Body of pancreas (tissue), 4 donors: Measurements from ENCODE around the gene ADGRL3. TPM values are rescaled to one million over a fixed set of nuclear protein-coding genes. Genes with fewer than 3 reads are reported as not detected.

Source experiments
- ATAC-seq: fragments of 150-250 bp; one replicate; pipeline ENCODE4 v1.9.1; 2016
- DNase-seq, 4 donors: peaks; one replicate each; pipeline ENCODE4 v3.0.0-alpha.2; 2019
- H3K27ac ChIP-seq, 4 donors: fragments of 200-600 bp; sonication (generic); 1 replicate in 3 of 4; 2 replicates in 1 of 4; pipeline versions ENCODE4 v1.5.1 to v1.6.1; 2016 to 2019; ENCODE audit warnings: mild to moderate bottlenecking in 1 of 4, mixed read lengths in 1 of 4, moderate library complexity in 1 of 4
- H3K27me3 ChIP-seq, 2 donors: fragments of 200-600 bp; sonication (generic); one replicate each; pipeline ENCODE4 v1.6.0; 2016; ENCODE audit warnings: mild to moderate bottlenecking in 1 of 2
- H3K36me3 ChIP-seq, 2 donors: fragments of 200-600 bp; sonication (generic); replicated peaks in 1 of 2; 2 replicates each; pipeline ENCODE4 v1.5.1; 2016; ENCODE audit warnings: low read depth in 2 of 2; ENCODE audit not compliant: insufficient read depth in 1 of 2
- H3K4me1 ChIP-seq: fragments of 200-600 bp; sonication (generic); one replicate; pipeline ENCODE4 v1.6.0; 2016
- H3K4me3 ChIP-seq, 2 donors: fragments of 200-600 bp; sonication (generic); 1 replicate in 1 of 2; 2 replicates in 1 of 2; pipeline ENCODE4 v1.5.1; 2016 to 2019
- H3K9me3 ChIP-seq, 3 donors: fragments of 200-600 bp; sonication (generic); 1 replicate in 2 of 3; 2 replicates in 1 of 3; pipeline ENCODE4 v1.5.1; 2016
- POLR2A ChIP-seq, 3 donors: fragments of 450-650 bp; IDR thresholded peaks; one replicate each; pipeline ENCODE4 v1.6.1; 2016; ENCODE audit warnings: antibody characterized with exemption in 3 of 3, mild to moderate bottlenecking in 2 of 3
- WGBS, 2 donors: methylation state at CpG; one replicate each; pipeline ENCODE4 v1.1.5; 2017; 5-methylcytosine and 5-hydroxymethylcytosine counted together
- intact Hi-C: fragments of 100-400 bp; cut with DNase I; formaldehyde crosslinking; loops from one replicate; pipeline ENCODE4 v1.15.1; 2023
- total RNA-seq, 2 donors: library from RNA; depleted of rRNA; stranded (reverse); fragments of >200 nt; gene quantifications; one replicate each; pipeline ENCODE4 v1.1.0, GENCODE V29; 2016
- TF ChIP-seq, protein P1 (sequence below), 7 experiments: fragments of 450-650 bp in 4 of 7; fragments of 200-600 bp in 3 of 7; sonication (generic) in 3 of 7; IDR thresholded peaks; one replicate each; pipeline ENCODE4 v1.5.1; 2016 to 2019; ENCODE audit warnings: antibody characterized with exemption in 7 of 7

Gene ADGRL3
- total RNA-seq, 2 donors from 2014 or later: 0.33 to 1.0 TPM

DNA sequence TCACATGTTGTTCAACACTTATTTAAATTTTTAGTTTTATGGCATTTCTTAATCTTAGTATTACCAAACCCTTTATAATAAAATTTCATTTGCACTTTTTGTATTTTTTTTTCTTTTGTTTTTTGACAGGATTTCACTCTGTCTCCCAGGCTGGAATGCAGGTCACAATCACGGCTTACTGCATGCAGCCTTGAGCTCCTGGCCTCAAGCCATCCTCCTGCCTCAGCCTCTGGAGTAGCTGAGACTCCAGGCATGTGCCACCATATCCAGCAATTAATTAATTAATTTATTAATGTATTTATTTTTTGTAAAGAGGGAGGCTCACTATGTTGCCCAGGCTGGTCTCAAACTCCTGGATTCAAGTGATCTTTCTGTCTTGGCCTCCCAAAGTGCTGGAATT, 133.4 kb downstream of the ADGRL3 start:
- Histone ChIP-seq H3K27ac (no peak overlapping the region), H3K4me1 (no peaks in the 10 kb centered on the region), H3K36me3 (no peaks in the 10 kb centered on the region), H3K27me3 (no peaks in the 10 kb centered on the region), H3K4me3 (no peak overlapping the region), H3K9me3 (no peaks in the 10 kb centered on the region)
- DNase-seq (no peak), ATAC-seq (no peak)
- intact Hi-C loops: no loop called here
- 17 to 29% methylated on average over 1 of the region's 1 CpG for WGBS, 2 donors
- TF ChIP-seq, protein P1, sequence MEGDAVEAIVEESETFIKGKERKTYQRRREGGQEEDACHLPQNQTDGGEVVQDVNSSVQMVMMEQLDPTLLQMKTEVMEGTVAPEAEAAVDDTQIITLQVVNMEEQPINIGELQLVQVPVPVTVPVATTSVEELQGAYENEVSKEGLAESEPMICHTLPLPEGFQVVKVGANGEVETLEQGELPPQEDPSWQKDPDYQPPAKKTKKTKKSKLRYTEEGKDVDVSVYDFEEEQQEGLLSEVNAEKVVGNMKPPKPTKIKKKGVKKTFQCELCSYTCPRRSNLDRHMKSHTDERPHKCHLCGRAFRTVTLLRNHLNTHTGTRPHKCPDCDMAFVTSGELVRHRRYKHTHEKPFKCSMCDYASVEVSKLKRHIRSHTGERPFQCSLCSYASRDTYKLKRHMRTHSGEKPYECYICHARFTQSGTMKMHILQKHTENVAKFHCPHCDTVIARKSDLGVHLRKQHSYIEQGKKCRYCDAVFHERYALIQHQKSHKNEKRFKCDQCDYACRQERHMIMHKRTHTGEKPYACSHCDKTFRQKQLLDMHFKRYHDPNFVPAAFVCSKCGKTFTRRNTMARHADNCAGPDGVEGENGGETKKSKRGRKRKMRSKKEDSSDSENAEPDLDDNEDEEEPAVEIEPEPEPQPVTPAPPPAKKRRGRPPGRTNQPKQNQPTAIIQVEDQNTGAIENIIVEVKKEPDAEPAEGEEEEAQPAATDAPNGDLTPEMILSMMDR (IDR thresholded peaks at IDR 0.05): no peak
- no peak for TF ChIP-seq POLR2A (IDR thresholded peaks at IDR 0.05)

DNA sequence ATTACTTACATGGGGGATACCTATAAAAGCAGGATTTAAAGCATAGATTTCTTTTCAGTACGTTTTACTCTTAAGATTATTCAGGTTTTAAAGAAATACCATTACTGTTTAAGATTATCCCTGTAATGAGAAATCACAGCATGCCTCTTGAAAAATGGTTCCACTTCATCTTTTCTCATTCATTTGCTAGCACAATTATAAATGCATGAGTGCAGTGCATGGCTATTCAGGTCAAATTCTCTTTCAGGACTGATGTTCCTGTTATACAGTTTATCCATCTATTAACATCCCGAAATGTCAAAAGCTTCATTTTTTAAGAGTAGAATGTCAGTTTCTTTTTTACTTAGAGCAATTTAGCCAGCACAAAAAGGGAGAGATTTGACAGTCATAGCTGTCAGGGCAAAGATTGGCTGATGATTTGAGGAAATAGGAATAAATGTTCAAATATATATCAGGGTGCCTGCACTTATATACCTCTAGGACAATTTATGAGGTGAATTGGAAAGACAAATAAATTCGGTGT, 135.2 kb downstream of the ADGRL3 start:
- intact Hi-C loops: no loop called here
- ATAC-seq (no peak), DNase-seq (no peak)

DNA sequence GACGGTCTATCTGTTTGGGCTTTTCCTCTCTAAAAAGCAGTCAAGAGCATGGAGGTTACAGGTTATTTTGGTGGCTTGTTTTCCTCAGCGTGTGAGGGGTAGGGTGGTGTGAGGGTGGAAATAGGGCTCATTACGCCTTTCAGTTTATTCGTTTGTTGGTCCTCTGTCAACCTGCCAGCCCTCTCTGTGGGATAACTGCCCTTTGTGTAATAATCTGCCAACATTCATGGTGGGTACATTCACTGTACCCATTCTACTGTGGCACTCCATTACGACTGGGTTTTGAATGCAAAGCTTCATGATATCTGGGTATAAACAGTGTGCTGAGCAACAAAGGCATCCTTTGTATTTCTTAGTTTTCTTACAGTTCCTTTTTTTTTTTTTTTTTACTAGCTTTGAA, 136.4 kb downstream of the ADGRL3 start:
- no peak for ATAC-seq
- intact Hi-C loops: no loop called here
- Histone ChIP-seq H3K9me3 (no peaks in the 10 kb centered on the region), H3K4me1 (no peaks in the 10 kb centered on the region), H3K36me3 (no peaks in the 10 kb centered on the region), H3K4me3 (no peak overlapping the region), H3K27me3 (no peaks in the 10 kb centered on the region), H3K27ac (no peak overlapping the region)
- TF ChIP-seq, protein P1 (IDR thresholded peaks at IDR 0.05): no peak
- no peak for TF ChIP-seq POLR2A (IDR thresholded peaks at IDR 0.05)
- no peak for DNase-seq
- WGBS, 2 donors: 28 to 30% methylated on average over 5 of the region's 5 CpGs

More for the DNA sequence above, 135.2 kb downstream of the ADGRL3 start:
- no peaks in the 10 kb centered on the region for H3K27me3 ChIP-seq
- TF ChIP-seq POLR2A (IDR thresholded peaks at IDR 0.05): no peak
- TF ChIP-seq, protein P1 (IDR thresholded peaks at IDR 0.05): no peak
- no peaks in the 10 kb centered on the region for H3K36me3 ChIP-seq
- H3K27ac ChIP-seq: no peak overlapping the region
- no peaks in the 10 kb centered on the region for H3K4me1 ChIP-seq
- H3K4me3 ChIP-seq: no peak overlapping the region
- no peaks in the 10 kb centered on the region for H3K9me3 ChIP-seq
- WGBS, 2 donors: 48 to 56% methylated on average over 3 of the region's 3 CpGs

DNA sequence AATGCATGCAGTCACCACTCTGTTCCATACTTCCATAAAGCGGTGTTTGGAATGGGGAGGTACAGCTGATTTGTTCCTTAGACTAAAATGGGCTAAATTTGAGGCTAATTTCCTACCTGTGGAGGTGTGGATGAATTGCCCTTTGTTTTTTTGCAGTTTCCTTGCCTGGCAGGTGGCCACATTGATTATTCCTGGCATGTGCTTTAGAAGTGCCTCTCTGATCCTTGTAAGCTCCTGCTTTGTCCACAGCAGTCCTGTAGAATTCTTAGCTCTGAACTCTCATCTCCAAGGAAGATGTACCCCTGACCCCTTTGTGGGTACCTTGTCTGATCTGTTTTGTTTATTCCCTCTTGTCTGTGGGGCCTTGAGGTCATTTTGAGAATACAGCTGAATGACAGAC, 136.8 kb downstream of the ADGRL3 start:
- no peaks in the 10 kb centered on the region for H3K27me3 ChIP-seq
- ATAC-seq (peak; percentile 42), DNase-seq (peak in 3 of 4 donors; percentile 17 to 24 (median 23))
- no peaks in the 10 kb centered on the region for H3K9me3 ChIP-seq
- TF ChIP-seq, protein P1 (IDR thresholded peaks at IDR 0.05): no peak
- TF ChIP-seq POLR2A (IDR thresholded peaks at IDR 0.05): no peak
- no peak overlapping the region for H3K4me3 ChIP-seq
- H3K4me1 ChIP-seq: no peaks in the 10 kb centered on the region
- H3K36me3 ChIP-seq: no peaks in the 10 kb centered on the region
- 19 to 29% methylated on average over 1 of the region's 1 CpG for WGBS, 2 donors
- no peak overlapping the region for H3K27ac ChIP-seq
- intact Hi-C loops: no loop called here

DNA sequence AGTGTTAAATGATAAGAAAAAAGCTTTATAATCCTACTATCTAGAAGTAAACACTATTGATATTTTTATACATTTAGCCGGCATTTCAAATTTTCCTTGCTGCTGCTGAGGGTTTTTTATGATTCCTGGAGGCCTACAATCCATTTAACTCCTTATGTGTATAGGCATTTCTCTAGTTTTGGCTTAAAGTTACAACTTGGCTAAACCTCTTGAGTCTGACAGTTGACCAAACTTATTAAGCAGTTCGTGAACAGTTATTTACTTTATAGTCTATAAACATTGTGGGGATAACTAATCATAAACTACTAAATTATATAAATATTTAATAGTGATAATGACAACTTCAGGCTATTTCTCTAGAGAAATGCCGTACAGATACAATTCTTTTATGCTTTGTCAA, 141.9 kb downstream of the ADGRL3 start:
- no peak overlapping the region for H3K27ac ChIP-seq
- intact Hi-C loops: no loop called here
- H3K9me3 ChIP-seq: no peaks in the 10 kb centered on the region
- DNase-seq (no peak), ATAC-seq (no peak)
- no peaks in the 10 kb centered on the region for H3K4me1 ChIP-seq
- H3K27me3 ChIP-seq: no peaks in the 10 kb centered on the region
- no peak overlapping the region for H3K4me3 ChIP-seq
- WGBS, 2 donors: 53% methylated on average over 3 of the region's 3 CpGs
- no peaks in the 10 kb centered on the region for H3K36me3 ChIP-seq
- TF ChIP-seq, protein P1 (IDR thresholded peaks at IDR 0.05): no peak
- no peak for TF ChIP-seq POLR2A (IDR thresholded peaks at IDR 0.05)
